Esophagus squamous epithelium (tissue), 5 donors: ENCODE measurements around the gene THRA. TPM values are rescaled to one million over a fixed set of nuclear protein-coding genes. Genes with fewer than 3 reads are reported as not detected.

ENCODE experiments used
- DNase-seq: peaks from one replicate; lab custom pipeline; 2025; lab: John Stamatoyannopoulos, UW
- H3K27ac ChIP-seq, 4 donors: fragments of 200-600 bp; sonication (generic); one replicate each; pipeline ENCODE4 v1.5.1; 2016 to 2019; ENCODE audit warnings: mild to moderate bottlenecking in 1 of 4
- H3K27me3 ChIP-seq, 4 donors: fragments of 200-600 bp; sonication (generic); 1 replicate in 3 of 4; 2 replicates in 1 of 4; pipeline versions ENCODE4 v1.5.1 to v1.6.0; 2017 to 2021; ENCODE audit warnings: antibody characterized with exemption in 1 of 4
- H3K36me3 ChIP-seq, 3 donors: fragments of 200-600 bp; sonication (generic); one replicate each; pipeline ENCODE4 v1.5.1; 2016 to 2019
- H3K4me1 ChIP-seq, 3 donors: fragments of 200-600 bp; sonication (generic); one replicate each; pipeline ENCODE4 v1.5.1; 2017 to 2019
- H3K4me3 ChIP-seq, 4 donors: fragments of 200-600 bp; sonication (generic); 1 replicate in 3 of 4; 2 replicates in 1 of 4; pipeline ENCODE4 v1.5.1; 2016 to 2019; ENCODE audit warnings: mild to moderate bottlenecking in 2 of 4, moderate library complexity in 1 of 4
- H3K9me3 ChIP-seq, 3 donors: fragments of 200-600 bp; sonication (generic); one replicate each; pipeline ENCODE4 v1.5.1; 2016 to 2019
- POLR2A ChIP-seq, 4 donors: fragments of 450-650 bp; IDR thresholded peaks; one replicate each; pipeline ENCODE4 v1.6.1; 2017; ENCODE audit warnings: antibody characterized with exemption in 4 of 4, mild to moderate bottlenecking in 4 of 4, moderate library complexity in 3 of 4
- WGBS, 2 donors: methylation state at CpG; one replicate each; pipeline ENCODE4 v1.1.5; 2018; 5-methylcytosine and 5-hydroxymethylcytosine counted together
- intact Hi-C: fragments of 100-400 bp; cut with DNase I; formaldehyde crosslinking; loops from one replicate; pipeline ENCODE4 v1.15.0; 2022
- total RNA-seq, 4 donors: library from RNA; depleted of rRNA; stranded (reverse); fragments of >200 nt; gene quantifications; one replicate each; pipeline ENCODE4 v1.1.0, GENCODE V29; 2016
- TF ChIP-seq, protein P1 (sequence below), 6 experiments: fragments of 450-650 bp in 4 of 6; fragments of 200-600 bp in 2 of 6; sonication (generic) in 2 of 6; IDR thresholded peaks; one replicate each; pipeline ENCODE4 v1.5.1; 2016 to 2019; ENCODE audit warnings: antibody characterized with exemption in 6 of 6, mild to moderate bottlenecking in 4 of 6, moderate library complexity in 4 of 6
- donor health status: DM: yes; HTN: yes; CAD: no.

THRA gene
- total RNA-seq, 4 donors from 2014 or later = 4.2 to 27.1 (median 13.4) TPM

DNA sequence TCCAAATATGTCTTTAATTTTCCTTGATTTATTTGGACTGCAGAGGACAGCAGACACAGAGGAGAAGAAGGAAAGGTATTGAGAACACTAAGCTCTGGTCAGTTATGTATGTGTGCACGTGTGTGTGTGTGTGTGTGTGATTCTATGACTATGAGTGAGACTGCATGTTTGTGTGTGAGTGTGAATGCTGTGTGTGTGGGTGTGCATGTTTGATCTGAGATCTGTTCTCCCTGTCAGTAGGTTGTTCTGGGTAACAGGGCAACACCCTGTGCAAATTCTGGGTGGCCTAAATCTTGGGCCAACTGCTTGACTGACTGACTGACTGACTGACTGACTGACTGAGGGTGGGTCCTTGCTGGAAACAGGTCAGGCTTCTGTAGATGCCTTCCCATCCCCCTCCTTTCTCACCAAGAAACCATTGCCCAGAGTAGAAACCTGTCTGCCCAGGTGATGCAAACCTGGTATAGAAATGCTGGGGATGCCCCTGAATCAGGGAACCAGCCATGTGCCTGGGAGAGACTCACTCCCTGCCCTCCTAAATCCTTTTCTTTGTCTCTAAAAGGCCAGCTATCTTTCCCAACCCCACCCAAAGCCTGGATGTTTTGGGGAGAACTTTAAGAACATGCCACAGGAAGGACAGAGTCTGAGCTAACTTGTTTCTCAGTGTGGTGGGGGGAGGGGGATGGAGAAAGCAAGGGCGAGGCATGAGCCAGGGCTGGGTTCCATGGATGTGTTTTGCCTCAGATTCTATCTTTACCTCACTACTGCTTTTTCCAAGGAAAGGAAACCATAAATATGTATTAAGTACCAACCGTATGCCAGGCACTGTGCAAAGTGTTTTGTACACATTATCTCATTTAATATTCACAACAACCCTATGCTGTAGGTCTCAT, 42.1 kb downstream of the THRA start:
- Histone ChIP-seq H3K27ac (peak overlapping the region; percentile 86 to 100 (median 98)), H3K4me3 (no peak overlapping the region), H3K9me3 (no peaks in the 10 kb centered on the region), H3K36me3 (no peaks in the 10 kb centered on the region), H3K4me1 (peaks cover 78 to 92% (median 89%) of the 10 kb centered on the region in 3 donors), H3K27me3 (no peaks in the 10 kb centered on the region)
- DNase-seq = no peak
- WGBS, 2 donors = 34 to 42% methylated on average over 3 of the region's 3 CpGs
- TF ChIP-seq POLR2A (IDR thresholded peaks at IDR 0.05) = no peak
- TF ChIP-seq, protein P1, sequence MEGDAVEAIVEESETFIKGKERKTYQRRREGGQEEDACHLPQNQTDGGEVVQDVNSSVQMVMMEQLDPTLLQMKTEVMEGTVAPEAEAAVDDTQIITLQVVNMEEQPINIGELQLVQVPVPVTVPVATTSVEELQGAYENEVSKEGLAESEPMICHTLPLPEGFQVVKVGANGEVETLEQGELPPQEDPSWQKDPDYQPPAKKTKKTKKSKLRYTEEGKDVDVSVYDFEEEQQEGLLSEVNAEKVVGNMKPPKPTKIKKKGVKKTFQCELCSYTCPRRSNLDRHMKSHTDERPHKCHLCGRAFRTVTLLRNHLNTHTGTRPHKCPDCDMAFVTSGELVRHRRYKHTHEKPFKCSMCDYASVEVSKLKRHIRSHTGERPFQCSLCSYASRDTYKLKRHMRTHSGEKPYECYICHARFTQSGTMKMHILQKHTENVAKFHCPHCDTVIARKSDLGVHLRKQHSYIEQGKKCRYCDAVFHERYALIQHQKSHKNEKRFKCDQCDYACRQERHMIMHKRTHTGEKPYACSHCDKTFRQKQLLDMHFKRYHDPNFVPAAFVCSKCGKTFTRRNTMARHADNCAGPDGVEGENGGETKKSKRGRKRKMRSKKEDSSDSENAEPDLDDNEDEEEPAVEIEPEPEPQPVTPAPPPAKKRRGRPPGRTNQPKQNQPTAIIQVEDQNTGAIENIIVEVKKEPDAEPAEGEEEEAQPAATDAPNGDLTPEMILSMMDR (IDR thresholded peaks at IDR 0.05) = no peak
- intact Hi-C loops = no loop called here

DNA sequence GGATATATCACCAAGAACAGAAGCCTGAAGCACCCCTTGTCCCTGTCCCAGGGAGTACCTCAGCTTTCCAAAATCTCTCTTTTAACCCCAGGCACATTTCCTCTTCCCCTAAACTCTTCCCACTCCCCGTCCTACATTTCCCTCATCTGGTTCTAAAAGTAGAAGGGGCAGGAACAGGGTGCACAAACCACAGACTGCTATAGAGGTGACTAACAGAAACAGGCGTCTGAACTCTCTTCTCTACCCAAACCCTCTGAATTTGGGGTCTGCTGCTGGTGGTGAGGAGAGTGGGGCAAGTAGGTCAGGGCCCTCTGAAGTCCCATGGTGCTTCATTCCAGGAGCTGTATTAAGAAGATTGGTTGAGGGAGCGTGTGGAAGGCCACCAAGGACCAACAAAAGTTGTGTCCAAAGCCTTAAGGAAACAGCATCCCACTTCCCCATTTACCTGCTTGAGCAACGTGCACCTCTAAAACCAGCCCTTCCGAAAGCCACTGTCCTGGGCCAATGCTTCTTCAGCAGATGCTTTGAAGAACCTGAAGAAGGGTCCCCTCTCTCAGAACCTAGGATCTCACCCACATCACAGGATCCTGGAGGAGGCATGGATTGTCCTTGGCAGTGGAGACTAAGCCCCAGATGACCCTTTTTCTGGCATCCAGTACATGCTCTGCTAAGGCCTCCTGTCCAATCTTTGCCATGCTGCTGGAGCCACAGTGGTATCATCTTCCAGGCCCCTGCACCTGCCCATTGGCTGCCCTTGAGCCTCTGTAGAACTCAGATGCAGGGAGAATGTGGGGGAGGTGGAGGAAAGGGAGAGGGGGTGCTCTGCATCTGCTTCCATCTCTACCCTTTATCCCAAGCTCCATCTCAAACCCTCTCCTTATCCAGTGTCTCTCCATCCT, 43.3 kb downstream of the THRA start:
- peak overlapping the region; percentile 86 to 100 (median 98) for H3K27ac ChIP-seq
- intact Hi-C loops = no loop called here
- no peak for DNase-seq
- no peaks in the 10 kb centered on the region for H3K36me3 ChIP-seq
- no peaks in the 10 kb centered on the region for H3K9me3 ChIP-seq
- peaks cover 82 to 100% (median 98%) of the 10 kb centered on the region in 3 donors for H3K4me1 ChIP-seq
- no peak overlapping the region for H3K4me3 ChIP-seq
- H3K27me3 ChIP-seq = no peaks in the 10 kb centered on the region
- TF ChIP-seq POLR2A (IDR thresholded peaks at IDR 0.05) = no peak
- TF ChIP-seq, protein P1 (IDR thresholded peaks at IDR 0.05) = no peak
- 76 to 79% methylated on average over 3 to 5 of the region's 5 CpGs for WGBS, 2 donors

DNA sequence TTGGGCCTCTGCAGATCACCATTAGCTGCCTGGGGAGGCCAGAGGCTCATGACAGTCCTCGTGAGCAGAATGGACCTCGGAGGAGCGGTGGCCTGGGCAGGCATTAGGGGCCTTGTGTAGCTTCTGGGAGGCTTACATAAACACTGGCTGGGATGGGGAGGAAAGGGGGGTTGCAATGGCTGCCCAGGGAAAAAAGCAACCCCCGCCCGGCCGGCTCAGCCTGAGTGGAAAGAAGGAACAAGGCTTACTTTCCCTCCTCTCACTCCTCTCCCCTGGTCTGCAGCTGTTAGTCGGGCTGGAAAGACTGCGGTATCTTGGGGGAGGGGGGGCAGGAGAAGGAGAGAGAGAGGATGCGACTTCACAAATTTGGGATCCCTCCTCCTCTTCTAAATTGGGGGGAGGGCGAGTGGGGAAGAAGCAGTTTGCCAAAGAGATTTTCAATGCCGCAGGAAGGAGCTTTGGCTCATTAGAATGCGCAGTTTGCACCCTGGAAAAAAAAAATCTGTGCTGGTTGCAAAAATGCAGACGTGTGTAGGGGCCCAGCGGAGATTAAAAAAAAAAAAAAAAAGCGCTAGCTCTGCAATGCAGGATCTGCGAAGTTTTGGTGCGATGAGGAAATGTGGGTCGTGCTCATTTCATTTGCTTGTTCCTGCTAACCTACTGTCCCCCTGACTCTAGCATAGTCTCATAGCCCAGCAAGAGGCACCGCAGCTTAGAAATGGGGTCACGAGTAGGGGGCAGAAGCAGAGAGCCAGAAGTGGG, 44.2 kb downstream of the THRA start:
- Histone ChIP-seq H3K4me3 (peak overlapping the region in 1 of 4 donors; percentile 32), H3K36me3 (no peaks in the 10 kb centered on the region), H3K9me3 (no peaks in the 10 kb centered on the region), H3K27ac (peak overlapping the region; percentile 86 to 100 (median 98)), H3K27me3 (no peaks in the 10 kb centered on the region), H3K4me1 (peaks cover 82 to 100% (median 98%) of the 10 kb centered on the region in 3 donors)
- intact Hi-C loops = no loop called here
- TF ChIP-seq POLR2A (IDR thresholded peaks at IDR 0.05) = no peak
- TF ChIP-seq, protein P1 (IDR thresholded peaks at IDR 0.05) = no peak
- DNase-seq = no peak
- WGBS, 2 donors = 53 to 54% methylated on average over 17 to 18 of the region's 20 CpGs

DNA sequence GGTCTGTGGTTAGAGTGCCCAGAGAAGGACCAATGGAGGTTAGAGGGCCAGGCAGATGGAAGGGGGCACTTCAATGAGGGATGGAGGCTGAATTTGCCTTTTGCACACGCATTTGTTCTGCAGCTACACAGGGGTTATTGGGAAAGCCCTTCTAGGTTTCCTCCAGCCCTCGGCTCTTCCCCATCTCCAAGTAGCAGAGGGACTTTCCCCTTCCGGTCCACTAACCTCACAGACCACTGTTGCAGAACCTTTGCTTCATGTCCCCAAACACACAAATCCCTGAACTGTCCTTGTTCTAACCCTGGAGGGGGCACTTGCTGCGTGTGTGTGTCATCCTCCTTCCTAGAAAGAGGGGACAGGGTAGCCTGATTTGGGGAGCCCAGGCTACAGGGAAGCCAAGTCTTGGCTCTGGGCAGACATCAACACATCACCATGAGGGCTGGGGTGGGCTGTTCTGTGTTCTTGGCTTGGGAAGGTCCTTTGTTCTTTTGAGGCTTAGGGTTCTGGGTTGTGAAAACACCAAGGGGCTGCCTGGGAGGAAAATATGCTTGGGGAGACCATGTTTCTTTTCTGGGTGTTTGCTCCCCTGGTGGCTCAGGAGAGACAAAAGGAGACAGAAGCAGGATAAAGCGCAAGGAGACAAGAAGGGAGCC, 44.9 kb downstream of the THRA start:
- TF ChIP-seq, protein P1 (IDR thresholded peaks at IDR 0.05) = no peak
- peak in 1 of 4 donors; percentile 75 for TF ChIP-seq POLR2A (IDR thresholded peaks at IDR 0.05)
- Histone ChIP-seq H3K4me3 (peak overlapping the region in 2 of 4 donors; percentile 15 to 32), H3K27me3 (no peaks in the 10 kb centered on the region), H3K27ac (peak overlapping the region; percentile 86 to 100 (median 98)), H3K36me3 (no peaks in the 10 kb centered on the region), H3K9me3 (no peaks in the 10 kb centered on the region), H3K4me1 (peaks cover 86 to 100% (median 98%) of the 10 kb centered on the region in 3 donors)
- DNase-seq = no peak
- intact Hi-C loops = no loop called here
- WGBS, 2 donors = 39 to 59% methylated on average over 4 to 5 of the region's 5 CpGs
